Keratinocyte (primary cell): Measurements from ENCODE around the gene GPATCH4.

ENCODE experiments used
- CTCF ChIP-seq, 3 experiments: IDR thresholded peaks in 1 of 3; conservative IDR thresholded peaks in 1 of 3; optimal IDR thresholded peaks in 1 of 3; 2 replicates in 2 of 3; 3 replicates in 1 of 3; pipeline versions ENCODE3 to v1.5.1; 2011; ENCODE audit warnings: low read length in 3 of 3, mild to moderate bottlenecking in 3 of 3, moderate library complexity in 2 of 3, control low read depth in 1 of 3, inconsistent platforms in 1 of 3; ENCODE audit not compliant: insufficient read depth in 2 of 3; ENCODE audit errors: extremely low read depth in 1 of 3
- EZH2 ChIP-seq: IDR thresholded peaks from one replicate; pipeline ENCODE4 v1.6.1; 2012; ENCODE audit warnings: inconsistent platforms, mild to moderate bottlenecking, low read length, moderate library complexity

- TF ChIP-seq CTCF (optimal IDR thresholded peaks at IDR 0.05 in 1 of 3, IDR thresholded peaks at IDR 0.05 in 1 of 3, conservative IDR thresholded peaks at IDR 0.05 in 1 of 3; ENCODE audit: extremely low read depth in 1 of 3, insufficient read depth in 2 of 3, low read length in 3 of 3), result no peak
- TF ChIP-seq EZH2, result no peak
These were observed 51.9 kb downstream of the GPATCH4 start for GRCh38 chr1:156549390-156549789.
